NCI-H1694 treated with DMSO at 0.1 percent for 48 hours (cell line): ENCODE data around the gene MVB12B.

Experiments
- DNase-seq: peaks from one replicate; lab custom pipeline; 2025; lab: John Stamatoyannopoulos, UW

The MVB12B gene

DNA sequence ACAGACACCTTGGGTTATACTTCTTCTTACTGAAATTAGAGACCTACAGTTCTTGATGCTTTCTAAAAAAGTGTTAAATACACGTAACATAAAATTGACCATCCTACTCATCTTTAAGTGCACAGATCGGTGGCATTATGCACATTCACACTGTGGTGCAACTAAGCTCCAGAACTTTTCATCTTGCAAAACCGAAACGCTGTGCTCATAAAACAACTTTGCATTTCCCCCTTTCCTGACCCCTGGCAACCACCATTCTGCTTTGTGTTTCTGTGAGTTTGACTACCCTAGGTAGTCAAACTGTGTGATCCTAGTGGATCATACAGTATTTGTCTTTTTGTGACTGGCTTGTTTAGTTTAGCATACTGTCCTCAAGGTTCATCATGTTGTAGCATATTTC is 3.9 kb downstream of the MVB12B start:
- no peak for DNase-seq

- DNase-seq, result no peak
These were observed 5.5 kb downstream of the MVB12B start for GRCh38 chr9:126331964-126332748.

- no peak for DNase-seq
These were observed 8.3 kb downstream of the MVB12B start for GRCh38 chr9:126334721-126335621.

GRCh38 chr9:126335837-126336735 is 9.5 kb downstream of the MVB12B start:
- DNase-seq, result no peak

DNA sequence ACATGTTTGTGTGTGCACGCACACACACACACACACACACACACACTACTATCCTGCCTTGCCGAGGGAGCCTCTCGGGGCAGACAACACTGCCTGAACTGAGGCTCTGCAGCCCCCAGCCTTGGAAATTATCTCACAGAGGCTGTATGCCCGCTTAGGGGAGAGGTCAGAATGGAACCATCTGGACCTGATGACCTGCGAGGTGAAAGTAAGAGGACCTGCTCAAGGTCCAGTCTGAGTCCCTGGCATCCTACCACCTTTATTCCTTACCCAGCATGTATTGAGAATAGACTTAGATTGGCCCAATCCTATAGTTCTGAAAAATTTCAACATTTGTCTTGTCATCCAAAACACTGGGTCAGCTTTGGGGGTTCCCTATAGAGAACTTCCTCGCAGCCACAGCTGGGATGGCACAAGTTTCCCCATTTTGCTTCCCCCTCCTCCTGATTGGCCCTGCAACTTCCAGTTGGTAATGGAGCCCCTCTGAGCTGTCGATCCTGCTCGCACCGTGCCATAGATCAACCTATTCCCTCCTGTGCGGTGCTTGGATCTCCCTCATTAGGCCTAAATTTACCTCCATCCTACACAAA is 10.2 kb downstream of the MVB12B start:
- no peak for DNase-seq

- DNase-seq, result no peak
These were observed 11.2 kb downstream of the MVB12B start for GRCh38 chr9:126337729-126338372.

GRCh38 chr9:126338945-126339344 is 12.3 kb downstream of the MVB12B start:
- no peak for DNase-seq

GRCh38 chr9:126341426-126341825 is 14.8 kb downstream of the MVB12B start:
- no peak for DNase-seq

GRCh38 chr9:126341902-126342301 is 15.3 kb downstream of the MVB12B start:
- no peak for DNase-seq

DNA sequence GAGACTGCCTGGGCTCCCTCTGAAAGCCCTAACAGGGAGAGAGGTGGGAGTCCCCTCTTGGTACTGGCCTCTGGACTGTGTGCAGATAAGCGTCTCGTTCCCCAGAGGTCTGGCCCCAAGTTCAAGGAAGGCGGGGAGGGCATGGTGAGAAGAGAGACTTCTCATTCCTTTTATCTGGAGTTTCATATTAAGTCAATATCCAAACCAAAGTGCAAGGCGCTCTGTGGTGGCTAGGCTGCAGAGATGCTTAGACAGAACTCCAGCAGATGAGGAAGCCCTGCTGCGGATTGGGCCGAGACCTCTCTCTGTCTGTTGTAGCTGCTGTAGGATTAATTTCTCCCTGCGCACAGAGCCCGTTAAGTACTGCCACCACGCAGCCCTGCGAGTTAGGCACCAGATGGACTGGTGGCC is 16.0 kb downstream of the MVB12B start:
- no peak for DNase-seq

DNA sequence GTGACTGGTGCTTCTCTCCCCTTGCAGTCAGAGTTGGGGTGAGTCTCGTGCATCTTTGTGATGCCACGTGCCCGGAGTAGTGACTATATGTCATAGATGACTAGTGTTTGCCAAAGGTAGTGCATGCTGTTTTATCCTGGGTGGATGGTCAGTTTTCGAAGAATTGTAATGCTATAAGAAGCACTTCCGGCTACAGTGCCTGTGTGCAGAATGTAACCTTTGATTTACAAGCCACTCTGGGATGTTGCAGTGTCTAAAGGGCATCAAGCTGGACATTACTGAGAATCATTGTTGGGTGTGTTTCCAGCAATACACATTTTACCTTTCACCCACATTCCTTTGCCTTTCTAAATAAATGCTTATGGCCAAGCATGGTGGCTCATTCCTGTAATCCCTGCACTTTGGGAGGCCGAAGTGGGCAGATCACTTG is 16.7 kb downstream of the MVB12B start:
- DNase-seq, result no peak

DNA sequence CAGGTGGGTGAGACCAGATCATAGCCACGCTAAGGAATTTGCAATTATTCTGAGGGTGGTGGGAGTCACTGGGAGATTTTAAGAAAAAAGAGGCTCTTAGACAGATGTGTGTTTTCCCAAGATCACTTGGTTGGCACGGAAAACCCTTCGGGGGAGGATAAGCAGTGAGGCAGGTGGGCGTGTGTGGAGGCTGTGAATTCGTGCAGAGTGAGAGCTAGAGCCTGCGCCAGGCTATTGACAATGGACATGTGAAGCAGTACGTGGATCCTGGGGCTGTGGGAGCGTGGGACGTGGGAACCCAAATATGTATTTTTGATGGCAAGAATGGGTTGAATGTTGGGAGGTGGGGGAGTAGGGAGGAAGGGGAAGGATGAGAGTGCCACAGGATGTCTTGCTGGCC is 19.4 kb downstream of the MVB12B start:
- DNase-seq, result no peak

DNA sequence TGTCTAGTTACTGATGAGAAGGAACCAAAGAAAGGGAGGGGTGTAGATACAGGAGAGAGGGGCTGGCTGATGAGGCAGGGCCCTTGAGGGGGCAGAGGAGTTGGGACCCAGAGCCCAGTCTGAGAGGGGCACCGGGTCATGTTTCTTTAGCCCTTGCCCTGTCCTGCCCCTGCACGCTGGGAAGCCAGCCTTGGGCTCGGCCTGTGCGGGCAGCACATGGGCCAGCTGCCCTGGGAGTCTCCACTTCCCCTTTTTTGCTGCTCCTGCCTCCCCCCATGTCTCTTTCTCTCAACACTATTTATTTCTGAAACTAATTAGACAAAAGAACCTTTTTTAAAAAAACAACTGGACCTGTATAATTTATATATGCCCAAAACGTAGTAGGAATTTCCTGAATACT is 20.5 kb downstream of the MVB12B start:
- no peak for DNase-seq

DNA sequence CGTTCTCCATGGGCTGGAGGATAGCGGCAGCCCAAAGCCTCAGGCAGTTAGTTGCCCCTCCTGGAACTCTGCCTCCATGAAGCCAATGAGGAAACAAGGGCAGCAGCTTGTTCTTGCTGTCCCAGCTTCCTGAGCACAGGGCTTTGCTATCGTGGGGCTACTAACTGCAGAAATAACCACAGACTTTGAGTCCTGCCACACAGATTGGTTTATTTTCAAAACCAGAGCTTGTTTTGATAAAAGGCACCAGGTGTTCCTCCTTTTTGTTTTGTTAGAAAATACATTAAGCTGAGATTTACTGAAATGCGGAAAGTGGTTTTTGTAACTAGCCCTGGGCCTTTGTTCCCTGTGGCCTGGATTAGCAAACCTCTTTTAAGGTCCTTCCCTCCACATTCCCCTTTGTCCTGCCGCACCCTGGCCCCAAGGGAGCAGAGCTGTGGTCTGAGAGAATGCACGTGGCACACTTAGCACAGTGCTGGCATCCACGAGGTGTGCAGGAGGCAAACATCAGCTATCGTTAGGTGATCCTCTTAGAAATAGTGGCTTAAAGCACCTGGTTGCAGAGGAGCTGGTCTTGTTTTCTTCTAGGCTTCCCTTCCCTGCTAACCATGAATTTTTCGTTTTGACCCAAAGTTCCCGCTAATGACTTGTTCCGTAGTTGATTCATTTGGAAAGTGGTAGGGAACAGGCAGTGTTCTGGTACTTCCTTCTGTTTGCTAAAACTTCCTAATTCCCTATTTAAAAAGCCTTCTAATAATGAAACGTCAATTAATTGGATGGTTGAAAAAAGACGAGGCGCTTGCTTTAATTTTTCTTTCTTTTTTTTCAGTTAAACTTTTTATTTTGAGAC is 21.5 kb downstream of the MVB12B start:
- DNase-seq, result no peak

GRCh38 chr9:126348911-126349550 is 22.4 kb downstream of the MVB12B start:
- DNase-seq, result no peak

DNA sequence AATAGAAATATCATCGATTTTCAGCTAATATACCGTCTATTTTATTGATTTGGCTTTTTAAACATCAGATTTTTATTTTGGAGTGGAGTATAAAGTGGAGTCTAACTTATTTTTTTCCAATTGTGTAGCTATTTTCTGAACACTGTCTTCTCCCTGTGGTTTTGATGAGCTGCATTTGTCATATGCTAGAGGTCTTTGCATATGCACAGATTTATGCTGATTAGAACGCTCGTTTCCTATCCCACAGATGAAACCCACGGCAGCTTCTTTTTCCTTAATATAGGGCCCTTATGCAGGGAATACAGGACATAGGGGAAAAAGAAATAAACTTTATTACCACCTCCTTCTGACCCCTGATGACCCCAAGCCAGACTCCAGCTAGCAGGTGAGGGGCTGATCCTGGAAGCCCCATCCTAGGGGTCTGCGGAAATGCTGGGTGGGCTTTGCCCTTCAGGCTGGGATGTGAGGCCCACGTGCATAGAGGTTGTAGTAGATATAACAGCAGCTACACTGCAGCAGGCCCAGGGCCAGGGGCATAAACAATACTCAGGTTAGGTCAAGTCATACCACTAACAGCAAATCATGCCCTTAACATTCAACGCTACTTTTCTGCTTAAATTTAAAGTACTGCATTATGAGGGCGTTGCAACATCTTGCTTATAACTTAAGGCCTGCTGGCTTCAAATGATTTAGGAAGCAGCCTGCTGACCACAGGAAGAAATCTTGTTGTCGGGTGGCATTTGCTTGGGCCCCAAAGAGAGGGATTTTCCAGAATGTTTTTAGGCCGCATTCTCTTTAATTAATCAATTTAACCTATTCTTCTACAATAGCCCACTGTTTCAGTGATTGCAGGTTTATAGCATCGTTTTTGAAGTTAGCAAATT is 28.5 kb downstream of the MVB12B start:
- DNase-seq, result no peak

DNA sequence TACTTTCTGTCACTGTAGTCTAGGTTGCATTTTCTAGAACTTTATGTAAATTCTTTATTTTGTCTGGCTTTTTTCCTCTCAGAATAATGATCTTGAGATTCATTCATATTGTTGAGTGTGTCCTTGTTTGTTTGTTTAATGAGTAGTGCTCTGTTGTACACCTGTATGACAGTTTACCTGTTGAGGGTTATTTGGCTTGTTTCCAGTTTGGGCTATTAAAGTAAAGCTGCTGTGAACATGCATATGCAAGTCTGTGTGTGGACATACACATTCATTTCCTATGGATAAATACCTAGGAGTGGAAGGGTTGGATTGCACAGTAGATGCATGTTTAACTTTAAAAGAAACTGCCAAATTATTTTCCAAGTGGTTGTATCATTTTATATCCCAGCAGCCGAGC is 30.4 kb downstream of the MVB12B start:
- DNase-seq, result no peak

GRCh38 chr9:126360073-126360472 is 33.4 kb downstream of the MVB12B start:
- DNase-seq, result no peak

DNA sequence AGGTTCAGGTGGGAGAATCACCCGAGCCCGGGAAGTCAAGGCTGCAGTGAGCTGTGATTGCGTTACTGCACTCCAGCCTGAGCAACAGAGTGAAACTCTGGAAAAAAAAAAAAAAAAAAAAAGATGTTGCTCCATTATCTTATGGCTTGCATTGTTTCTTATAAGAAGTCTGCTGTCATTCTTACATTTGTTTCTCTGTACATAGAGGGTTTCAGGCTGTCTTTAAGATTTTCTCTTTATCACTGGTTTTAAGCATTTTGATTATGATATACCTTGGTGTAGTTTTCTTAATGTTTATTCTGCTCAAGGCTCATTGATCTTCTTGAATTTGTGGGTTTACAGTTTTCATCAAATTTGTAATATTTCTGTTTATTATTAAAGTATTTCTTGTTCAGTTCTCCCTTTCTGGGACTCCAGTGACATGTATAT is 35.2 kb downstream of the MVB12B start:
- DNase-seq, result no peak
